ENCODE measurements around the gene CNTNAP2. TPM values are rescaled to one million over a fixed set of nuclear protein-coding genes. Genes with fewer than 3 reads are reported as not detected.
"Not testable (repeated sequence)": the region's sequence is repeated elsewhere in the genome, so short reads cannot be mapped to it uniquely, and the experiment has no call there.

The CNTNAP2 gene
- total RNA-seq, 1 donor = under 0.01 TPM

DNA sequence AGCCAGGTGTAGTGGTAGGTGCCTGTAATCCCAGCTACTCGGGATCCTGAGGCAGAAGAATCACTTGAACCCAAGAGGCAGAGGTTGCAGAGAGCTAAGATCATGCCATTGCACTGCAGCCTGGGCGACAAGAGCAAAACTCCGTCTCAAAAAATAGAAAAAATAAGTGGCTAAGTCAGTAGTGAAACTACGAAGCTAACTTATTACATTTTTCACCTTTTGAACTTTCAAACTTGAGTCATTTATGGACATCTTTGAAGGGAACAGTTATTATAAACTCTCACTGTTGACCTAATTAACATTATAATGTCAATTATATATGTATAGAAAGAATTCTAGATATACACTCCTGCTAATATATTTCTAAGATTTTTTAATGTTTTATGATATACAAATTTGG is 1932.5 kb downstream of the CNTNAP2 start:
- TF ChIP-seq, protein P1, sequence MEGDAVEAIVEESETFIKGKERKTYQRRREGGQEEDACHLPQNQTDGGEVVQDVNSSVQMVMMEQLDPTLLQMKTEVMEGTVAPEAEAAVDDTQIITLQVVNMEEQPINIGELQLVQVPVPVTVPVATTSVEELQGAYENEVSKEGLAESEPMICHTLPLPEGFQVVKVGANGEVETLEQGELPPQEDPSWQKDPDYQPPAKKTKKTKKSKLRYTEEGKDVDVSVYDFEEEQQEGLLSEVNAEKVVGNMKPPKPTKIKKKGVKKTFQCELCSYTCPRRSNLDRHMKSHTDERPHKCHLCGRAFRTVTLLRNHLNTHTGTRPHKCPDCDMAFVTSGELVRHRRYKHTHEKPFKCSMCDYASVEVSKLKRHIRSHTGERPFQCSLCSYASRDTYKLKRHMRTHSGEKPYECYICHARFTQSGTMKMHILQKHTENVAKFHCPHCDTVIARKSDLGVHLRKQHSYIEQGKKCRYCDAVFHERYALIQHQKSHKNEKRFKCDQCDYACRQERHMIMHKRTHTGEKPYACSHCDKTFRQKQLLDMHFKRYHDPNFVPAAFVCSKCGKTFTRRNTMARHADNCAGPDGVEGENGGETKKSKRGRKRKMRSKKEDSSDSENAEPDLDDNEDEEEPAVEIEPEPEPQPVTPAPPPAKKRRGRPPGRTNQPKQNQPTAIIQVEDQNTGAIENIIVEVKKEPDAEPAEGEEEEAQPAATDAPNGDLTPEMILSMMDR (IDR thresholded peaks at IDR 0.05; ENCODE audit: insufficient read depth, low read length) = no peak
- no peak for DNase-seq (ENCODE audit: low read depth)
- H3K4me3 ChIP-seq (ENCODE audit: low read depth, low read length) = no peak overlapping the region

DNA sequence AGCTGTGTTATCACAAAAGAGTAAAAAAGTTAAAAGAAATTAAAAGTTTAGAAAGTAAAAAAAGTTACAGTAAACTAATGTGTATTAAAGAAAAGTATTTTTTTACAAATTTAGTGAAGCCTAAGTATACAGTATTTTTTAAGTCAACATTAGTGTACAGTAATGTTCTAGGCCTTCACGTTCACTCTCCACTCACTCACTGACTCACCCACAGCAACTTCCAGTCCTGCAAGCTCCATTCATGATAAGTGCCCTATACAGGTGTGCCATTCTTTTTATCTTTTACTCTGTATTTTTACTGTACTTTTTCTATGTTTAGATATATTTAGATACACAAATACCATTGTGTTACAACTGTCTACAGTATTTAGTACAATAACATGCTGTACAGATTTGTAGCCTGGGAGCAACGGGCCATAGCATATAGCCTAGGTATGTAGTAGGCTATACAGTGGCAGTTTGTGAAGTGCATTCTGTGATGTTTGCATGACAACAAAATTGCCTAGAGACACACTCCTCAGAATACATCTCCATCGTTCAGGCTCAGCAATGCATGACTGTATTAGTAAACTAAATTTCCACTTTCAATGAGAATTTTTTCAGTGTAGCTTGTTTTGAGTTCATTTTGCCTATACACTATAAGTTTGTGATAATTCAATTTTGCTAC is 1934.0 kb downstream of the CNTNAP2 start:
- H3K4me3 ChIP-seq (ENCODE audit: low read depth, low read length) = no peak overlapping the region
- TF ChIP-seq, protein P1 (IDR thresholded peaks at IDR 0.05; ENCODE audit: insufficient read depth, low read length) = no peak
- no peak for DNase-seq (ENCODE audit: low read depth)

DNA sequence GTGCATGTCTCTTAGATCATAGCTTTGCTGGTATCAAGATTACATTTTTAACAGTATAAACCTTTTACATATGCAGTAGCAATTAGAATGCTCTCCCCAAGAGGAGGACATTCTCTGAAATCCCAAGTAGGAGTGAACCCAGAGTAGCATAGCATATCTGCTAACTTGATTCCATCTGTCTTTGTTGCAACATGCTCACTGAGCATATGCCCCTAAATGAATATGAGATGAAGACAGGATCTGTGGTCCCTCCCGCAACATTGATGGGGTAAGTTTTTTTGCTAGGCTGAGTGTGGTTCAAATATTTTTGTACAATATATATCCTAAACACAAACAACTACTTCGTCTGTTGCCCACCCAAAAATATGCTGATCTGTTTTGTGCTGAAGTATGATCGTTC is 1939.8 kb downstream of the CNTNAP2 start:
- H3K4me3 ChIP-seq (ENCODE audit: low read depth, low read length) = no peak overlapping the region
- TF ChIP-seq, protein P1 (IDR thresholded peaks at IDR 0.05; ENCODE audit: insufficient read depth, low read length) = no peak
- no peak for DNase-seq (ENCODE audit: low read depth)

DNA sequence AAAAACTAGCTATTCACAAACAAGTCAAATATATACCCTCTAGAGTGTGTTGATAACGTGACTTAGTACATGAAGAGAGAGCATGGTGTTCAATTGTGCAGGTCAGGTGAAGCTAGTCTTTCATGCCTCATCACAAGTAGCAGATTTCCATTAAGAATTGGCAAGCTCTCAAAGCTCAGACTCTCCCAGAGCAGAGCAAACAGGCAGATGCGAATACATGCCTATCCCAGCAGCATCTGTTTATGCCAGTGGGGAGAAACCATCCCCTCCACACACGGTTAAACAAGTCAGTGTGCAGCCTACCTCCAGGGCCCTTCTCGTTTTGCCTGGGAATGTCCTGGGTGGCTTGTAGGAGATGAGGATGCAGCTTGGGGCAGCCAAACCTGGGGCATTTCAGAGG is 1941.5 kb downstream of the CNTNAP2 start:
- H3K4me3 ChIP-seq (ENCODE audit: low read depth, low read length) = no peak overlapping the region
- TF ChIP-seq, protein P1 (IDR thresholded peaks at IDR 0.05; ENCODE audit: insufficient read depth, low read length) = no peak
- DNase-seq (ENCODE audit: low read depth) = no peak

DNA sequence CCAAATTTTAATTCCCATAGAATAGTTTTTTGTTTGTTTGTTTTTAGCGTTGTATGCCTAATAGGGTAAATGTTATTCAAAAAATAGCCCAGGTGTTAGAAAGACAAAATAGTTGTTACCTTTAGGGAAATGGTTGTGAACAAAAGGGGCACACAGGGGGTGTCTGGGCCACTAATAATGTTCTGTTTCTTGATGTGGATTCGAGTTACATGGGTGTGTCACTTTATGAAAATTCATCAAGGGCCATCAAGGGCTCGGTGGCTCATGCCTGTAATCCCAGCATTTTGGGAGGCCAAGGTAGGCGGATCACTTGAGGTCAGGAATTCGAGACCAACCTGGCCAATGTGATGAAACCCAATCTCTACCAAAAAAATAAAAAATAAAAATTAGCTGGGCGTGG is 1942.2 kb downstream of the CNTNAP2 start:
- TF ChIP-seq, protein P1 (IDR thresholded peaks at IDR 0.05; ENCODE audit: insufficient read depth, low read length) = no peak
- DNase-seq (ENCODE audit: low read depth) = no peak
- no peak overlapping the region for H3K4me3 ChIP-seq (ENCODE audit: low read depth, low read length)

DNA sequence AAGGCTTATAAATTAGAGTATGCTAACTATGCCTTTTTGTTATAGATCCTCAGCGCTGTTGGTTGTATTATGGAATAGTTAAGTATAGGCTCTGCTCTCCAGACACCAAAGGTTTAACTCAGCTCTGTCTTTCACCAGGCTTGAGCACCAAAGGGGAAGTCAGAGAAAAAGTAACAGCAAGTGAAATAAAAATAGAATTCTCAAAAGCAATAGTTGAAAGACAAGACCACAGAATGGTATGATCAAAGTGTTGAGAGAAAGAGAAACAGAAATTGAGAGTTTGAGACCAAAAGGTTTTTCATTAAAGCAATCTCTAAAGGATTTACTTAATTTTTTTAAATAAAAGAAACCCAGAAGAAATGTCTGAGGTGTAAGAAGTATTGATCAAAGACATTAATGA is 1944.1 kb downstream of the CNTNAP2 start:
- no peak for DNase-seq (ENCODE audit: low read depth)
- TF ChIP-seq, protein P1 (IDR thresholded peaks at IDR 0.05; ENCODE audit: insufficient read depth, low read length) = no peak
- H3K4me3 ChIP-seq (ENCODE audit: low read depth, low read length) = no peak overlapping the region

DNA sequence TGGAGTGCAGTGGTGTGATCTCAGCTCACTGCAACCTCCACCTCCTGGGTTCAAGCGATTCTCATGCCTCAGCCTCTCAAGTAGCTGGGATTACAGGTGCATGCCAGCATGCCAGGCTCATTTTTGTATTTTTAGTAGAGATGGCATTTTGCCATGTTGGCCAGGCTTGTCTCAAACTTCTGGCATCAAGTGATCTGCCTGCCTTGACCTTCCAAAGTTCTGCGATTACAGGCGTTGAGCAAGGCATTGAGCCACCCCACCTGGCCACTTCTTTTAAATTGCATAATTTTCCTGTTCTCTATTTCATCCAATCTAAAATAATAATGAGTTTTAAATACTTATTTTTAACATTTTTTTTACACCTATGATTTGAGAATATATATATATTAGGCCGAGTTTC is 1961.5 kb downstream of the CNTNAP2 start:
- DNase-seq (ENCODE audit: low read depth); H3K4me3 ChIP-seq (ENCODE audit: low read depth, low read length): not testable (repeated sequence)

Measured in fibroblast of the aortic adventitia (primary cell).